Measurements from ENCODE around the gene CHAMP1.

CHAMP1 gene

GRCh38 chr13:114310956-114311355 lies 3.3 kb upstream of the CHAMP1 start:
- H3K4me3 ChIP-seq (ENCODE audit: low read depth, low read length), result no peak overlapping the region
- DNase-seq (ENCODE audit: low read depth, low spot score), result no peak
- in situ Hi-C loops (cut with HindIII; ENCODE audit: low sequenced_read_pairs), result no loop called here
- TF ChIP-seq, protein P1, sequence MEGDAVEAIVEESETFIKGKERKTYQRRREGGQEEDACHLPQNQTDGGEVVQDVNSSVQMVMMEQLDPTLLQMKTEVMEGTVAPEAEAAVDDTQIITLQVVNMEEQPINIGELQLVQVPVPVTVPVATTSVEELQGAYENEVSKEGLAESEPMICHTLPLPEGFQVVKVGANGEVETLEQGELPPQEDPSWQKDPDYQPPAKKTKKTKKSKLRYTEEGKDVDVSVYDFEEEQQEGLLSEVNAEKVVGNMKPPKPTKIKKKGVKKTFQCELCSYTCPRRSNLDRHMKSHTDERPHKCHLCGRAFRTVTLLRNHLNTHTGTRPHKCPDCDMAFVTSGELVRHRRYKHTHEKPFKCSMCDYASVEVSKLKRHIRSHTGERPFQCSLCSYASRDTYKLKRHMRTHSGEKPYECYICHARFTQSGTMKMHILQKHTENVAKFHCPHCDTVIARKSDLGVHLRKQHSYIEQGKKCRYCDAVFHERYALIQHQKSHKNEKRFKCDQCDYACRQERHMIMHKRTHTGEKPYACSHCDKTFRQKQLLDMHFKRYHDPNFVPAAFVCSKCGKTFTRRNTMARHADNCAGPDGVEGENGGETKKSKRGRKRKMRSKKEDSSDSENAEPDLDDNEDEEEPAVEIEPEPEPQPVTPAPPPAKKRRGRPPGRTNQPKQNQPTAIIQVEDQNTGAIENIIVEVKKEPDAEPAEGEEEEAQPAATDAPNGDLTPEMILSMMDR (IDR thresholded peaks at IDR 0.05; ENCODE audit: low read depth, low read length), result no peak

GRCh38 chr13:114311387-114311786 lies 2.9 kb upstream of the CHAMP1 start:
- TF ChIP-seq, protein P1 (IDR thresholded peaks at IDR 0.05; ENCODE audit: low read depth, low read length), result no peak
- no peak for DNase-seq (ENCODE audit: low read depth, low spot score)
- H3K4me3 ChIP-seq (ENCODE audit: low read depth, low read length), result no peak overlapping the region
- in situ Hi-C loops (cut with HindIII; ENCODE audit: low sequenced_read_pairs), result no loop called here

DNA sequence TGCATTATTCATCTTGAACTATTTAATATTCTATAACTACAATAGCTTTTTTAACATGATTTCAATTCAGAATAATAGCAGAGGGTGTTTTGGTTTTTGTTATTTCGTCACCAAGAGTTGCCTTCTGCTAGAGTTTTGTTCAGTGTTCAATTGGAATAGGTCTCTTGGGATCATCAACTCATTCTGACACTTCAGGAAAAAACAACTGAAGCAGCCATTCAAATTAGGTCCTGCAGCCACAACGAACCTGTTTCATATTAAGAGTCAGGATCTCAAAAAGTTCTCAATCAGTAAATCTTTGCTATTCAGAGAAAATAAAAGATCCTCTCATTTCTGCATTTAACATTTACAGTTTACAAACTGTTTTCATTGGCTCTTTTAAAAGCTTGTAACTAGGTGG lies 2.4 kb upstream of the CHAMP1 start:
- no peak for DNase-seq (ENCODE audit: low read depth, low spot score)

DNA sequence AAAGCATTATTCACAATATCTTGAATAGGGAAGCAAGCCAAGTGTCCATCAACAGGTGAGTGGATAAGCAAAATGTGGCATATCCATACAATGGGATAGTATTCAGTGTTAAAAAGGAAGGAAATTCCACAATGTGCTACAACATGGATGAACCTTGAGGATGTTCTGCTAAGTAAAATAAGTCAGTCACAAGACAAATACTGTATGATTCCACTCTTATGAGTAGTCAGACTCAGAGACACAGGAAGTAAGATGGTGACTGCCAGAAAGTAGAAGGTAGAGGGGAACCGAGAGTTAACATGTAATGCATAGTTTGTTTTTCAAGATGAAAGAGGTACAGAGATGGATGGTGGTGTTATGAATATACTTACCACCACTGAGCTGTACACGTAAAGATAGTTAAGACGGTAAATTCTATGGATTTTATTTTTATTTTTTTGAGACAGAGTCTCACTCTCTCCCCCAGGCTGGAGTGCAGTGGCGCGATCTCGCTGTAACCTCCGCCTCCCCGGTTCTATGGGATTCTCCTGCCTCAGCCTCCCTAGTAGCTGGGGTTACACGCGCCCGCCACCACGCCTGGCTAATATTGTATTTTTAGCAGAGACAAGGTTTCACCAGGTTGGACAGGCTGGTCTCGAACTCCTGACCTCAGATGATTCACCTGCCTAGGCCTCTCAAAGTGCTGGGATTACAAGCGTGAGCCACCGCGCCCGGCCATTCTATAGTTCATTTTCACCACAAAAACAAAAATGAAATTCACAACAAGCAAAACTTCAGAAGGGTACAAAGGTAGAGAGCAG lies 1.0 kb upstream of the CHAMP1 start:
- in situ Hi-C loops (cut with HindIII; ENCODE audit: low sequenced_read_pairs), result no loop called here
- no peak for DNase-seq (ENCODE audit: low read depth, low spot score)
- TF ChIP-seq, protein P1 (IDR thresholded peaks at IDR 0.05; ENCODE audit: low read depth, low read length), result no peak
- H3K4me3 ChIP-seq (ENCODE audit: low read depth, low read length), result peak overlapping the region; percentile 50

More for the DNA sequence above, 2.4 kb upstream of the CHAMP1 start:
- H3K4me3 ChIP-seq (ENCODE audit: low read depth, low read length), result no peak overlapping the region
- TF ChIP-seq, protein P1 (IDR thresholded peaks at IDR 0.05; ENCODE audit: low read depth, low read length), result no peak
- in situ Hi-C loops (cut with HindIII; ENCODE audit: low sequenced_read_pairs), result no loop called here

DNA sequence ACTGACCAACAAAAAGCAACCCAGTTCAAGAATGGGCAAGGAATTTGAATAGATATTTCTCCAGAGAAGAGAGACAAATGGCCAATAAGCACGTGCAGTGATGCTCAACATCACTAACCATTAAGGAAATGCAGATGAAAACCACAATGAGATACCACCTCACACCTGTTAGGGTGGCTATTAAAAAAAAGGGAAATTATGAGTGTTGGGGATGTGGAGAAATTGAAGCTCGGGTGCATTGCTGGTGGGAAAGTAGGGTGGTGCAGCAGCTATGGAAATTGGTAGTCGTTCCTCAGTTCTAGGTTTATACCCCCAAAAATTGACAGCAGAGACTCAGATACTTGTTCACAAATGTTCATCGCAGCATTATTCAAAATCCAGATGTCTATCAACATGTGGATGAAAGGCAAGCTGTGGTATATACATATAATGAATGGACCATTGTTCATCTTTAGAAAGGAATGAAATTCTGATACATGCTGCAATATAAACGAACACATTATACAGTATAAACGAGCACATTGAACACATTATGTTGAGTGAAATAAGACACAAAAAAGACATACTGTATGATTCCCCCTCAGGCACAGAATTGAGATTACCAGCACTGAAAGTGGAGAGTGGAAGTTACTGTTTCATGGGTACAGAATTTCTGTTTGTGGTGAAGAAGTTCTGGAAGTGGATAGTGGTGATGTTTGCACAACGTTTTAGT lies 927 bp downstream of the CHAMP1 start:
- DNase-seq (ENCODE audit: low read depth, low spot score), result no peak
- in situ Hi-C loops (cut with HindIII; ENCODE audit: low sequenced_read_pairs), result no loop called here

DNA sequence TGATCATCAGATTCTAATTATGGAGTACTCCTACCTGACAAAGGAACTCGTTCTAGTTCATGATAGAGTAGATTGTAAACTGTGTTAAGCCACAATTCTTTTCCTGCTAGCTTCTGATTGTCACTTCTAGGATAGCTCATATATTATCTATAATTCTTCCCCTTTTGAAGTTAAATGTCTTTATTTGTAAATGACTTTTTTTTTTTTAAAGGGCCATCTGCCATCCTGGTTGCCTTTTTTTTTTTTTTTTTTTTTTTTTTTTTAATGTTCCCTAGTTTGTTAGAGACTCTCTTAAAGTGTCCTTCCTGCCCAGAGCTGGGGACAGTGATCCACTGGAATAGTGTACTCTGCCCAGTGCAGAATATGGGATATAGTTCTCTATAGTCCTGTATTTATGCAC lies 4.3 kb downstream of the CHAMP1 start:
- no peak overlapping the region for H3K4me3 ChIP-seq (ENCODE audit: low read depth, low read length)
- no peak for DNase-seq (ENCODE audit: low read depth, low spot score)
- in situ Hi-C loops (cut with HindIII; ENCODE audit: low sequenced_read_pairs), result no loop called here
- TF ChIP-seq, protein P1 (IDR thresholded peaks at IDR 0.05; ENCODE audit: low read depth, low read length), result no peak

More for the DNA sequence above, 927 bp downstream of the CHAMP1 start:
- TF ChIP-seq, protein P1 (IDR thresholded peaks at IDR 0.05; ENCODE audit: low read depth, low read length), result no peak
- peak overlapping the region; percentile 50 for H3K4me3 ChIP-seq (ENCODE audit: low read depth, low read length)
